GM12875 (cell line): Measurements from ENCODE around the gene GAMT.

Experiments used
- H3K4me3 ChIP-seq: one replicate; pipeline ENCODE4 v1.5.1; 2011; ENCODE audit warnings: low read depth, low read length, control low read depth
- CTCF ChIP-seq: IDR thresholded peaks from 2 replicates; pipeline ENCODE4 v1.5.1; 2011; ENCODE audit warnings: low read depth, mild to moderate bottlenecking, control low read depth, inconsistent platforms, low read length, moderate library complexity, borderline replicate concordance; ENCODE audit not compliant: insufficient read depth

GAMT gene

GRCh38 chr19:1401138-1401888 lies at the start of gene GAMT:
GAMT (minus strand) TSS chr19:1401542; CDS start chr19:1401476, 66 bp downstream.
- peak within 1 kb of the TSS; percentile 41 for H3K4me3 ChIP-seq
- TF ChIP-seq CTCF: peak; percentile 70

GRCh38 chr19:1449467-1450442 lies 48.4 kb upstream of the GAMT start, which contains the start of gene APC2:
APC2 (plus strand) TSS chr19:1450121; CDS start chr19:1453002, 2,881 bp downstream.
- TF ChIP-seq CTCF: no peak
- no peak within 1 kb of the TSS for H3K4me3 ChIP-seq

GRCh38 chr19:1447944-1448343 lies 46.6 kb upstream of the GAMT start:
- no peak overlapping the region for H3K4me3 ChIP-seq
- TF ChIP-seq CTCF: no peak

GRCh38 chr19:1447504-1447903 lies 46.2 kb upstream of the GAMT start:
- H3K4me3 ChIP-seq: no peak overlapping the region

GRCh38 chr19:1446713-1447481 lies 45.6 kb upstream of the GAMT start:
- TF ChIP-seq CTCF: no peak
- H3K4me3 ChIP-seq: no peak overlapping the region

More at GRCh38 chr19:1447504-1447903, 46.2 kb upstream of the GAMT start:
- TF ChIP-seq CTCF: no peak

GRCh38 chr19:1445932-1446712 lies 44.8 kb upstream of the GAMT start:
- TF ChIP-seq CTCF: no peak
- H3K4me3 ChIP-seq: no peak overlapping the region
